Inferior parietal cortex (tissue), 1 donor: ENCODE results near the gene PITX1.

Experiments used
- DNase-seq: peaks from one replicate; pipeline ENCODE4 v3.0.0-alpha.2; 2016; ENCODE audit errors: extremely low spot score

The PITX1 gene

DNA sequence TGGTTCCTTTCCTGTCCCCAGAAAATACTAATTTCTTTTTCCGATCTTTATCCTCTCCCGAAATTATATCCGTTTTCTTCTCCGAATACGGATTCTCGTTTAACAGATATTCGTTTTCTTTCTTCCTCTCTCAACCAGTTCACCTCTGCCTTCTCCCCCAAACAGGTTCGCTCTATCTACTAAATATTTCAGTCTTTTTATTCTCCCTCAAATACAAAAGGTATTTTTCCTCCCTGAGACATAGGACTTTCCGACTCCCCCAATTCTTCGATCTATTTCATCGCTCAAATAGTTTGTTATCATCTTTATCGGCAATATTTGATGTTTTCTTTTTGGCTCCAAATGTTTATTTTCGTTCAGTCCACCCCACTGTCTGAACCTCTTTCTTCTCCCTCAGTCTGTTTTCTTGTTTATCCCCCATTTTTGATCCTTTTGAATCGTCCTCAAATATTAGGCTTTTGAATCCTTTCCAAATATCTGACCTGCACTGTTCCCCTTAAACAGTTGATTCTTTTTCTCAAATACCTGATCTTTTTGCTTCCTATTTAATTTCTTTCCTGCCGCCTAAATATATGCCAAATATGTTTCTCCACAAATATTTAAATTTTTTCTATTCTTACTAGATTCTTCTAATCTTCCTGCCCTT, 4.4 kb downstream of the PITX1 start:
- no peak for DNase-seq

DNA sequence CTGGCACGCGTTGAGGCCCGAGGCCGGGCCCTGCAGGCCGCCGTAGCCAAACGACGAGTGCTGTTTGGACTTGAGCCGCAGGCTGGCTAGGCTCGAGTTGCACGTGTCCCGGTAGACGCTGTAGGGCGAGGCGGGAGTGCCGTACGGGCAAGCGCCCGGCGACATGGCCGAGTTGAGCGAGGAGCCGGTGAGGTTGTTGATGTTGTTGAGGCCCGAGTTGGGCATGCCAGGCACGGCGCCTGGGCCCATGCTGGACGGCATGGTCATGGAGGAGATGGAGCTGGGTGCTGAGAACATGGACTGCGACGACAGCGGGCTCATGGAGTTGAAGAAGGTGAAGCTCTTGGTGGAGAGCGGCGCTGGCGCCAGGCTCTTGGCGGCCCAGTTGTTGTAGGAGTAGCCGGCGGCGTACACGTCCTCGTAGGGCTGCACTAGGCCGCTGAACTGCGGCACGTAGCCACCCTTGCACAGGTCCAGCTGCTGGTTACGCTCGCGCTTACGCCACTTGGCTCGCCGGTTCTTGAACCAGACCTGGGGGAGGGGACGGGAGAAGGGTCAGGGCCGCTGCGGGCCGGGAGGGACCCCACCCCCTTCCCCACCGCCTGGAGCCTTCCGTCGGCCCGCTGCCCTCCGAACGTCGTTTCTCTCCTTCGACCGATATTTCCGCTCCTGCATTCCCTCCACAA, 5.1 kb downstream of the PITX1 start:
- no peak for DNase-seq

DNA sequence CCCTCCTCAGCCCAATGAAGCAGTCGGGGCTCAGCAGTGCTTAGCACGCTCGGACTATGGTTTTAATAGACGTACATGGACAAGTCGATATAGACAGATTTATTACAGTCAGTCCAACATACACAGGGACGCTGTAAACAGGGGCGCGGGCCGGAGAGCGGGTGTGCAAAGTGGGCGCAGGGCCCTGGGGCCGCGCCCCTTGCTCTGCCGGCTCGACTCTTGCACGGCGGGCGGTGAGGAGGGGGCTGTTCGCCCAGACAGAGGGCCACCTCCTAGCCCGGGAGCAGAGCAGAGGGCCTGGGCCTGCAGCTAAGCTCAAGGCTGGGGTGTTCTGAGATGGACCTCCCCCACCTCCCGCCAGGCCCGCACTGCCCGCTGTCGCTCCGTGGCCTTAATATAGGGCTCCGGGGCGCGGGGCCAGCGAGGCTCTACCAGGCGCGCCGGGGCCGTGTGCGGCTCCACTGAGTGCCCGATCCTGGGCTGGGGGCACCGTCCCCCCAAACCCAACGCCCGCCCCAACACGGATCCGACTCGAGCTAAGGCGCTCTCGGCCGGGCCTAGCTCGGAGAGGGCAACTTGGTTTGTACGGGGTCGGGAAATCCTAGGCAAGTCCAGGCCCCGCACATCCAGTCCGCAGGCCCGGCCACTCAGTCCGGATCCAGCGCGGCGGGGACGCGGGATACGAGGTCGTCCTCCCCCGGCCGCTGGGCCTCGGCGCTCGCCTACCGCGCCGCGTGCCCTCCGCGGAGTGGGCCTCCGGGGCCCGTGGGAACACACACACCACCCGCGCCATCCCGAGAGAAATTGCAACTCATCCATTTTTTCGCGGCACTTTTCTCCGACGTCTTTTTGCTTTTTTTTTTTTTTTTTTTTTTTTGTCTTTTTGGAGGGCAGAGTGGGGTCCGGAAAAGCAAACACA, 6.1 kb downstream of the PITX1 start:
- DNase-seq: no peak

DNA sequence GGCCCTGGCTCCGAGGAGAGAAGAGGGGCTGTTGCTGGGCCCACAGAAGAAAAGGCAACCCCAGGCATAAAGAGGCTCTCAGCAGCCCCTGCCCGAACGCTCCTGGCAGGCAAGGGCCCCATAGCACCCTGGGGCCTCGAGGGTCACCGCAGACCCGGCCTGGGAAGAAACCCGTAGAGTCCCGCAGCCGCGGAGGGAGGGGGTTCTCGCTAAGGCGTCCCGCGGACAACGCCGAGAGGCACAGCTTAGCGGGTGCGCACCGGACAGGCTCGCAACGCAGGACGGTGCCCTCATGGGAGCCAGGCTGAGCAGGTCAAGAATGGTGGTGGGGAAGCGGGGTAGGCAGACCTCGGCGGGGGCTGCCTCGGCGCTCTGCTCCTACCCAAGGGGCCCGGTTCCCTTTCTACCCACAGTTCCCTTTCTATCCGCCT, 6.7 kb downstream of the PITX1 start:
- no peak for DNase-seq

DNA sequence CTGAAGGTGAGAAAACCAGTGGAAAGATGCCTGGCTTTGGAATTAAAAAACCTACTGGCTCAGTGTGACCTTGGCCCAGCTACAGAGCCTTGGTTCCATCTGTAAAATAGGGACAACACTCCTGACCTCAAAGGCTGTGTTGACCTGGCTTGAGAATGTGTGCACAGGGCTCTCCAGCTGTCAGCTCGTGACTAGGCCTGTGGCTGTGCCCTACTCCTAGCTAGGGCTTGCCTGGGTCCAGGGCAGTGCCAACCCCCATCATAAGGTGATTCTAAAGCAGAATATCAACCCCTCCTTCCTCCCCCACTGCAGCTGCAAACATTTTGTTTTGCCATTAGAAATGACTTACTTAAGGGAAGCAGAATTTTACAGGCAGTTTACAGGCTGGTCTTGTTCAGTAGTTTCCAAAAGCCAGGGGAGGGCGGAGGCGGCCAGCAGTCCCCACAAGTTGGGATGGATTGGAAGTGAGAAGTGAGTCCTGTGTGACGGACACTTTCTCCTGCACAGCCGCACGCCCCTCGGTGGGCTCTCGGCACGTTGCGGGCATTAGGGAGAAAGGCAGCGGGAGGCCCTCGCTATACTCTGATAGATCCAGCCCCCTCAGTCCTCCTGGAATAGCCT, 7.3 kb downstream of the PITX1 start:
- DNase-seq: no peak

DNA sequence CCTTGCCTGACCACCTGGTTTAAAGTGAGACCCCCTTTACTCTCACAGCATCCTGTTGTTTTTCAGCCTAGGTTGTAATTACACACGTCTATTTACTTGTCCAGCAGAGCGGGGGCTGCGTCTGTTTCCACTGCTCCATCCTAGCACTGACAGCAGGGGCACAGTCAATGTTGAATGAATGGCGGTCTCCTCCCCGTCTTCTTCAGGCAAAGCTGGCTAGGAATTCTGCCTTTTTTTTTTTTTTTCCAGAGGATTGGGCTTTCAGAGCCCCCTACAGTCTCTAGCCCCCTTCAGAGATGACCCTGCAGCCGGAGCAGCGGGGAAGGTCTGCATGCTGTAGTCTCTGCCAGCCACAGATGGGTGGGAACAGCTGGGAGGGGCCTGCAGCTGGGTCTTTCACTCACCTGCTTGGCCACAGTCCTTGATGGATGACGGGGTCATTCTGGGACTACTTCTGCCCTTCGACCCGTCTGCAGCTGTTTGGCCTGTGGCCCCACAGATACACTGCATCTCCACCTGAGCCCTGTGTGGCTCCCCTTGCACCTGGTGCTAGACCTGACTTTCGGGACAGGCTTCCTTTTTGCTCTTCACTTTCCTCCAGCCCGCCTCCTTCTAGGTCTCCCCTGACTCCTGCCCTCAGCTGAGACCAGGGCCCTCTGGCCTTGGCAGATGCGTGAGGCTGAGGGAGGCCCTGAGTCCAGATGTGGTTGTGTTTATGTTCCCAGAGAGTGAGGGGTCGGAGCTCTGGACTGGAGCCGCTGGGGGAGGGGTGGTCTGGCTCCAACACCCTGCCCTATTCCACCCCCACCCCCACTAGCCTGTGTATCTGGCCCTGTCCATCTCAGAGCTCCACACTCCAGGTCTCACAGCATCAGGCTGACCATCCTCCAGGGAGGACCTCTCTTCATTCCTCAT, 8.0 kb downstream of the PITX1 start:
- DNase-seq: no peak

DNA sequence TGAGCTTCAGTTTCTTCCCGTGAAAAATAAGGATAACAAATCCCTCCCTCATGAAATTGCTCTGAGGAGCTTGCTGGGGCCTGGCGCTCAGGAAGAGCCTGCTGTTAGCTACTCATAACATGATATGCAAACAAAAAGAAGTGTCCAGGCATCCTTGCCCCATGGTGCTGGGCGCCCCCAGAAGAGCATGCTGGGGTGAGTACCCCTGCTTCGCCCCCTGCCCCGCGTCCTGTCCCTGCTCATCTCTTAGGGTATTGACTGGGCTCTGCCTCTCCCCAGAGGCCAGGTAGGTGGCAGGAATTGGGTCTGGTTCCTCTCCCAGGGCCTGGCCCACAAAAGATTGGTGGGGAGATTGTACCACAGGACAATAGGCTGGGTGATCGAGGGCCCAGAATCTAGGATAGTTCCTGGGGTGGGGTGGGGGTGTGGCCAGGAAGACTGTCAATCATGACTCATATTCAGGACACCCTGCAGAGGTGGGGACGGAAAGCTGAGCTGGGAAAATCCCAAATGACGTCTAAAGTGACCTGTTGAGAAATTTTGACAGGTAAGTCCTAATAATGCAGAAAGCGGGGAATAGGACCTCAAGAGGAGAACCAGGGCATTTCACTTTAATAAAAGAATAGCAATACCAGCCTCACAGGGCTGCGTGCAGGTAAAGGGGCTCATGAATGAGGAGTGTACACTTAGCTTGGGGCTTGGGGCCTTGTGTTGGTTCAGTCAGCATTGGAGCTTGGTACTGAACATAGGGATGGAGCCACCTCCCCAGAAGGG, 8.9 kb downstream of the PITX1 start:
- no peak for DNase-seq

DNA sequence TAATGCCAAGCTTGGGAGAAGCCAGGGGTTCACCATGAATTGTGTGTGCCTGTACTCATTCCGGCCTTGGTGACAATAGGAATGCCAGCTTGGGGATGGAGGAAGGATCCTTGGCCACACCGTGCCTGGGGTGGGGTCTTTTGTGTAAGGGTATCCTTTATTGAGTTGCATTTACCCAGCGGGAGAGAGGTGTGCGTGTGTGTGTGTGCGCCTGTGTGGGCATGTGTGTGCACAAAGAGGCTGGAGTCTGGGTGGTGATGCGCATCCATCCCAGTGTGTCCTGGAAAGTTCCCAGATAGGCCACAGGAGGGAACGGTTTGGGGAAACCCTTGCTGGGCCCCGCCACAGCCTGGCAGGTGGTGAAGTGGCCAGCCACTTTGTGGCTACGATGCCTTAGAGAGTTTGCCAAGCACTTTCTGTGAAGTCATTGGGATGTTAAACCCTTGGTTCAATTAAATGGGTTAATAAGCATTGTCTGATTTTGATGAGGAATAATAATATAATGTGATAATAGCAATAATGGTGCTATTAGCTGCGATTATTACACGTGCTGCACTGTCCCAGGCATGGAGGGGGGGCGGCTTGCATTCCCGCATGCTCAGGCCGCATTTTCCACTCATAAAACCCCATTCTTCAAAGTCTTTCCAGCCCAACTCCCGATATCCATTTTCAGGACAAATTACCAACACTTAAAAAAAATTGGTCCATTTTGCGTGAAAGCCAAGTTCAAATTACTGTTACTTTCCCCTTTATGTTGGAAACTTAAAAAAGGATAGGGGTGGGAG, 13.7 kb downstream of the PITX1 start:
- DNase-seq: no peak

DNA sequence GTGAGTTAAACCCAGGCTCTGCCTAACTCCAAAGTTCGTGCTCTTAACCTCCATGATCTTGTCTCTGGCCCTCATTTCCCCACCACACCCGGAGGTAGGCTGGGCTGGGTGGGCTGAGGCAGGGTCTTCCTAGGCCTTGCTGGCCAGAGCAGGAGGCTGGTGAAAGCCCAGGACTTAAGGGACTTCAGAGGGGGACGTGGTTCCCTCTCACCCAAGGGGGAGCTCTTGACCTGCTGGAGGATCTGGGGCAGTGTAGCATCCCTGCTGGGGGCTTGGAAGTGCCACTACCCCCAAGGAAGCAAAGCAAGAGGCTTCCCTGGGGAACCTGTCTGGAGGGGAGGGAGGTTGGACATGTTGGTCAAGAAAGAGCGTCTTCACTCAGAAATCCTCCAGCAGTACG, 14.7 kb downstream of the PITX1 start:
- DNase-seq: no peak

DNA sequence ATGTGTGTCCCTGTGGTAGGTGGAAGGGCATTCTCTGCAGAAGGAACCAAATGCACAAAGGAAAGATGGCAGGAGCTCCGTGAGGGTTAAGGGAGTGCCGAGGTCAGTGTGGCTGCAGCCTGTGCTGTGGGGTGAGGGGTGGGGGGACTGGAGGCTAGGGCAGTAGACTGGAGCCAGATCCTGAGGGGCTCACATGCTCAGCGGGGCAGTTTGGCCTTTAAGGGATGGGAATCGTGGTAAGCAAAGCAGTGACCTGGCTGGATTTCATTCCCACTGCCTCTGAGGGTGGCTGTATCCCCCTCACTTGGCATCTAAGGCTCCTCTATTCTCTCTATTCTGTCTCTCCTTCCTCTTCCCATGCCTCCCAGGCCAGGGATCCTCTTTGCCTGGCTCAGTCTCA, 15.6 kb downstream of the PITX1 start:
- DNase-seq: no peak

DNA sequence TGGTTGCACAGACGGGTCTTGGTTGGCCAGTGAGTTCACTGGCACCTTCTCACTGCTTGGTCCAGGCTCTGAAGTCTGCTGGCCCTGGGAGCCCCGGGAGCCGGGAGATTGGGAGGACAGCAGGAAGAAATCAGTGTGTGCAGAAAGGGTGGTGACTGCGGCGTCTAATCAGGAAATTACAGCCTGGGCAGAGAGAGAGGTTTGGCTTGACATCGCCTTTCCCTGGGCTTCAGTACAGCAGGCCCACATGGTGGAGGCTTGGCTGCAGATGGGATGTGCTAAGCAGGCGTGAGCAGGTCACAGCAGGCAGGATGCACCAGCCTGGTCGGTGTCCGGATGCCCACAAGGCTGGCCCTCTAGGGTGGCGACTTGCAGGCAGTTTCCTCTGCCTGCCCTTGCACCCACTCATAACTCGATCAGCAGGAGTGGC, 17.2 kb downstream of the PITX1 start:
- DNase-seq: no peak

DNA sequence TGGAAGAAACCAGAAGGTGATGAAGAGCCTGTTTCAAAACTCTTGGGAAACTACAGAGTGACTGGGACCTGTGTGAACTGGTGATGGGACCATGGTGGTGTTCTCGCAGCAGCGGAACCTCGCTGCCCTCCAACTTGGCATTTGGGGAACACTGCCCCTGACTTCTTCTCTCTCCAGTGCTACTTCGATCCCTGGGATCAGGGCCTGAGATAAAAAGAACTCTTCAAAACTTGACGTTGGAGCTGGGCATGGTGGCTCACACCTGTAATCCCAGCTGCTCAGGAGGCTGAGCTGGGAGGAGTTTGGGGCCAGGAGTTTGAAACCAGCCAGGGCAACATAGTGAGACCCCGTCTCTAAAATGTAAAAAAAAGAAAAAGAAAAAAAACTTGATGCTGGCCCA, 18.1 kb downstream of the PITX1 start:
- no peak for DNase-seq

DNA sequence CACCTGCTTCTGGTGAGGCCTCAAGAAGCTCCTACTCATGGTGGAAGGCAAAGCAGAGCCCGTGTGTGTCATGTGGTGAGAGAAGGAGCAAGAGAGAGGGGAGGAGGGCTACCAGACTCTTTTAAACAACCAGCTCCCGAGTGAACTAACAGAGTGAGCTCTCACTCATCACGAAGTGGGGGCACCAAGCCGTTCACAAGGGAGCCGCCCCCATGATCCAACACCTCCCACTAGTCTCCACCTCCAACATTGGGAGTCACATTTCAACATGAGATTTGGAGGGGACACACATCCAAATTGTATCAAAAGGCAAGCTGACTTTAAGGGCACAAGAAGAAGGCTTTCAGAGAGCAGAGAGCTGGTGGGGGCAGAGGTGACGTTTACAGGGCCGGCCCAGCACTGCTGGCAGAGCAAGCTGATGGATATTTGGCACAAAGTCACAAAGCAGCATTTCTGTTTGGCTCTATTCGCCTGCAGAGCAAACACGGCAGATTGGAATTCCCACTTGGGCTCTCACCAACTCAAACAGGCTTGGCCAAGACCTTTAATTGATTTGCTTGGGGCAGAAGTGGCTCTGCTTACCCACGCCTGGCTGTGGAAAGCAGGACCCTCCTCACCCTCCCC, 20.0 kb downstream of the PITX1 start:
- no peak for DNase-seq

DNA sequence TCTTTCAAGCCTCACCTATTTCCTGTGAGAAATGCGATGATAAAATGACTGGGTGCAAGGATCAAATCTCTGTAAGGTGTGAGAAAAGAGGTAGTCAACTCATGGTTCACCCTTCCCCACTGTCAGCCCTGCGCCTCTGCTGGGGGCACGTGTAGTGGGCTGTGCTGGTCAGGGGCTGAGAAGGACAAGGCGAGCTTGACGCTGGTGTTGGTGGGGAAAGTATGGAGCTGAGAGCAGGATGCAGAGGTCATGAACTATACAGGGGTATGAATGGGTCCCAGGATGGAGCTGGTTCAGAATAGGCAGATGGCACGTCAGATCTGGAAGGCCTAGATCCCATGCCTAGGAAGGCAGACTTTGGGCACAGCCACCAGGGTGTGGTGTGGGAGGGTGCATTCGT, 20.6 kb downstream of the PITX1 start:
- DNase-seq: no peak

DNA sequence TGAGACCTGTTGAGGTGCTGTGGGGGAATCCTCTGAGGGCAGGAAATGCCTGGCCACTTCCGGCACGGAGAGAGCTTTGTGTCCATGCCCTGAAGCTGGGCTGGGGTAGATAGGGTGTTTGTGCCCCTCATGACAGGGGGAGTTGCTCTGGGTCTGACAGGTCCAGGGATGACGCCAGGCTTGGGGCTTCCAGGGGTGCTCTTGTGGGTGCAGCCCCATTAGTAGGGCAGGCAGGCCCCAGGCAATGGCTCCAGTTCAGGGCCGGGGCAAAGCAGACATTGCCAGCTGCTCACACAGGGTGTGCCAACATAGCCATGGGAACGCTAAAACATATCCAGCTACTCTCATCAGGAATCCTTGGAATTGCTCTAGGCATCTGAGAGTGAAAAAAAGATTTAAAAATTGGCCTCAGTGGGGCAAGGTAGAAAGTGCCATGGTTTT, 21.1 kb downstream of the PITX1 start:
- DNase-seq: no peak

DNA sequence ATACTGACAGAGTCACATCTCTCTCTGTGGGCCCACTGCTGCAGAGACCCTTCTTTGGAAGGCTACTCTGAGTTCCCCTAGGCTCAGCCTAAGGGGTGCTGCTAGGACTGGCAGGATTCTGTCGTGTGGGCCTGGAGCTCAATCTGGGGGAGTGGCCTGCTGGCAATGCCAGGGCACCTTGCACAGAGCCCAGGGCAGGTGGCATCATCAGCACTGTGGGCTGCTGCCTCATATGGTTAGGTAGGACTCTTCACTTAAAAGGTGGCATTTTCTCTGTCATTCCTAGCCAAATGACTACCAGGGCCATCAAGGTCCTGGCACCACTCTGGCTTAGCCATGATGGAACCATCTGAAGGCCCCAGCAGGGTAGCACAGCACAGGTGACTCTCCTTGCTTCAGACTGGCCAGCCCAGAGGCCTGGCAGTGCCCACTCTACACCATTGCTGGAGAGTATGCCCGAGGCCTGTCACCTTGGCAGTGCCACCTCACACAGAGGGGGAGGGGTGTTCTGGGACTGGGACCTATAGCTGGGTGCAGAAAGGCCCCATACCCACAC, 21.9 kb downstream of the PITX1 start:
- no peak for DNase-seq

DNA sequence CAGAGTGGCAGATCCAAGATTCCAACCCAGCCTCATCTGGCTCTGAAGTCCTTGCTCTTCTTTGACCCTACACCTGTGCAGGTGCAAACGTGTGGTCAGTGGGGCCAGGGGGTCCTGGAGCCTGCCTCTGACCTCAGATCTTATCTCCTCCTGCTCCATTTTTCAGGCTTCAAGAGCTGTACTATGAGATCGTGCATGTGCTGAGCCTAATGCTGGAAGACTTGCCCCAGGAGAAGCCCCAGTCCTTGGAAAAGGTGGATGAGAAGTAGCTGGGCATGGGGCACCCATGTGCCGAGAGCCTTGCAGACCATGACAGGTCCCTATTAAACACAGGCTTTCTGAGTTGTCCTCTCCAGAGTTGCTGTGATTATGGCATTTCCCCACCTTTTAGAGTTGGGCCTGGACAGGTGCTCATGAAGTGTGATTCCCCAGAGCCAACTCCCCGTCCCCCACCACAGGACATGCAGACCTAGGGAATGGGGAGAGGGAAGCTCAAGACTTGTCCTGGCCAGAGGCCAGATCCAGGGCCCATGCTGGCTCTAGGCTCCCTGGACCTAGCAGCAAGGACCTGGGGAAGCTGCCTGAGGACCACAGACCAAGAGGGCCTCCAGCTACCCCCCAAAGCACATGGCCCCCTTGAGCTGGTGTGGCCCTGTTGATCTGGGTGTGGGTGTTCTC, 22.5 kb downstream of the PITX1 start:
- no peak for DNase-seq
